Activated naive CD4-positive, alpha-beta T cell treated with anti-CD3 and anti-CD28 coated beads for 36 hours (primary cell): ENCODE results near the gene USP2. TPM values are rescaled to one million over a fixed set of nuclear protein-coding genes. Genes with fewer than 3 reads are reported as not detected.
A peak's percentile ranks its signal among the peaks of the same experiment; 100 is the strongest.

ENCODE experiments used
- CTCF ChIA-PET: fragments of 350-600 bp; sonication (Branson Sonifier 250); formaldehyde crosslinking; loops from one replicate; lab custom pipeline; 2021; ENCODE audit warnings: antibody characterized with exemption; lab: Charles Lee
- DNase-seq: peaks from one replicate; pipeline ENCODE4 v3.0.0-alpha.2; 2020
- H3K27ac Mint-ChIP-seq: one replicate; pipeline ENCODE4 v1.8.0; 2021; ENCODE audit warnings: mild to moderate bottlenecking, mixed read lengths
- H3K27me3 Mint-ChIP-seq: one replicate; pipeline ENCODE4 v1.8.0; 2021; ENCODE audit warnings: low read depth, mixed read lengths
- H3K36me3 Mint-ChIP-seq: one replicate; pipeline ENCODE4 v1.8.0; 2021; ENCODE audit warnings: low read depth, mixed read lengths
- H3K4me1 Mint-ChIP-seq: one replicate; pipeline ENCODE4 v1.8.0; 2021; ENCODE audit warnings: low read depth, mixed read lengths
- H3K4me3 Mint-ChIP-seq: one replicate; pipeline ENCODE4 v1.8.0; 2021; ENCODE audit warnings: mild to moderate bottlenecking, moderate library complexity, mixed read lengths
- H3K9me3 Mint-ChIP-seq: one replicate; pipeline ENCODE4 v1.8.0; 2021; ENCODE audit warnings: mixed read lengths
- intact Hi-C: fragments of 100-400 bp; cut with micrococcal nuclease; formaldehyde crosslinking; loops from one replicate; pipeline ENCODE4 v1.15.1; 2023
- microRNA-seq: library from miRNA; unstranded; fragments of <30 nt; microRNA quantifications from one replicate; pipeline ENCODE4 v1.2.0, GENCODE V29; 2022; ENCODE audit warnings: borderline microRNAs expressed, borderline replicate concordance
- total RNA-seq, 2 experiments: library from RNA; stranded (reverse); gene quantifications; one replicate each; pipeline ENCODE4 v1.2.3, GENCODE V29; 2021

Gene USP2
- total RNA-seq, 2 experiments from 2014 or later, result 0.35 to 0.57 TPM

GRCh38 chr11:119314726-119315125, 66.8 kb downstream of the USP2 start:
- H3K4me1 Mint-ChIP-seq, result peaks cover 13% of the 10 kb centered on the region
- no peaks in the 10 kb centered on the region for H3K9me3 Mint-ChIP-seq
- CTCF ChIA-PET, result interaction anchor here (1.1 to 3.0 kb wide), 3 partner anchors 9 to 30 kb away, joined by 4 to 20 read pairs (median 18); no protein-coding TSS in a partner anchor
- H3K27me3 Mint-ChIP-seq, result peaks cover 21% of the 10 kb centered on the region
- no peak for DNase-seq
- H3K4me3 Mint-ChIP-seq, result peak overlapping the region; percentile 73
- no peak overlapping the region for H3K27ac Mint-ChIP-seq
- intact Hi-C loops, result no loop called here
- no peaks in the 10 kb centered on the region for H3K36me3 Mint-ChIP-seq

- CTCF ChIA-PET, result interaction anchor here (0.6 to 6.2 kb wide), 3 partner anchors 10 to 13 kb away, joined by 3 to 46 read pairs (median 3); no protein-coding TSS in a partner anchor
- Mint-ChIP-seq H3K4me3 (no peak overlapping the region), H3K27me3 (peaks cover 2% of the 10 kb centered on the region)
Observed at GRCh38 chr11:119310682-119311052, 70.8 kb downstream of the USP2 start.

GRCh38 chr11:119309953-119310681, 71.4 kb downstream of the USP2 start:
- peaks cover 5% of the 10 kb centered on the region for H3K36me3 Mint-ChIP-seq
- no peaks in the 10 kb centered on the region for H3K27me3 Mint-ChIP-seq
- H3K4me1 Mint-ChIP-seq, result peaks cover 28% of the 10 kb centered on the region
- no peak overlapping the region for H3K4me3 Mint-ChIP-seq
- intact Hi-C loops, result no loop called here
- no peaks in the 10 kb centered on the region for H3K9me3 Mint-ChIP-seq
- no peak overlapping the region for H3K27ac Mint-ChIP-seq
- CTCF ChIA-PET, result interaction anchor here (0.6 to 6.2 kb wide), 4 partner anchors 11 to 141 kb away, joined by 3 to 46 read pairs (median 10); partner anchors contain the start of gene NLRX1
- DNase-seq, result no peak

More at GRCh38 chr11:119310682-119311052, 70.8 kb downstream of the USP2 start:
- peaks cover 5% of the 10 kb centered on the region for H3K36me3 Mint-ChIP-seq
- H3K27ac Mint-ChIP-seq, result no peak overlapping the region
- intact Hi-C loops, result no loop called here
- DNase-seq, result no peak
- H3K9me3 Mint-ChIP-seq, result no peaks in the 10 kb centered on the region
- peaks cover 27% of the 10 kb centered on the region for H3K4me1 Mint-ChIP-seq

- CTCF ChIA-PET, result interaction anchor here (1.1 to 6.2 kb wide), 4 partner anchors 14 to 141 kb away, joined by 4 to 46 read pairs (median 10); partner anchors contain the start of gene NLRX1
- intact Hi-C loops, result no loop called here
- no peaks in the 10 kb centered on the region for H3K9me3 Mint-ChIP-seq
- peaks cover 30% of the 10 kb centered on the region for H3K4me1 Mint-ChIP-seq
- no peak overlapping the region for H3K27ac Mint-ChIP-seq
- no peaks in the 10 kb centered on the region for H3K27me3 Mint-ChIP-seq
- no peak overlapping the region for H3K4me3 Mint-ChIP-seq
- peaks cover 5% of the 10 kb centered on the region for H3K36me3 Mint-ChIP-seq
- DNase-seq, result no peak
Observed at GRCh38 chr11:119309411-119309810, 72.1 kb downstream of the USP2 start.

GRCh38 chr11:119307974-119308373, 73.5 kb downstream of the USP2 start:
- no peak overlapping the region for H3K4me3 Mint-ChIP-seq
- no peaks in the 10 kb centered on the region for H3K9me3 Mint-ChIP-seq
- H3K27ac Mint-ChIP-seq, result no peak overlapping the region
- no peaks in the 10 kb centered on the region for H3K27me3 Mint-ChIP-seq
- peaks cover 14% of the 10 kb centered on the region for H3K36me3 Mint-ChIP-seq
- peaks cover 32% of the 10 kb centered on the region for H3K4me1 Mint-ChIP-seq
- intact Hi-C loops, result loop anchor here (2.0 kb wide), 2 partner anchors 27 to 41 kb away; partner anchors contain the start of gene RNF26
- CTCF ChIA-PET, result interaction anchor here (0.6 to 6.2 kb wide), 9 partner anchors 8 to 110 kb away, joined by 3 to 46 read pairs (median 4); partner anchors contain the start of genes CBL and MCAM
- no peak for DNase-seq

- peaks cover 15% of the 10 kb centered on the region for H3K36me3 Mint-ChIP-seq
- peak overlapping the region; percentile 93 for H3K27ac Mint-ChIP-seq
- intact Hi-C loops, result loop anchor here (2.0 kb wide), 2 partner anchors 28 to 40 kb away; partner anchors contain the start of gene RNF26
- H3K4me3 Mint-ChIP-seq, result no peak overlapping the region
- no peaks in the 10 kb centered on the region for H3K27me3 Mint-ChIP-seq
- no peak for DNase-seq
- CTCF ChIA-PET, result interaction anchor here (0.6 to 6.2 kb wide), 7 partner anchors 9 to 109 kb away, joined by 3 to 46 read pairs (median 8); partner anchors contain the start of genes CBL and MCAM
- peaks cover 32% of the 10 kb centered on the region for H3K4me1 Mint-ChIP-seq
- H3K9me3 Mint-ChIP-seq, result no peaks in the 10 kb centered on the region
Observed at GRCh38 chr11:119307219-119307618, 74.3 kb downstream of the USP2 start.

- H3K9me3 Mint-ChIP-seq, result no peaks in the 10 kb centered on the region
- peak overlapping the region; percentile 93 for H3K27ac Mint-ChIP-seq
Observed at GRCh38 chr11:119306373-119306890, 75.1 kb downstream of the USP2 start.

GRCh38 chr11:119305556-119306372, 75.7 kb downstream of the USP2 start:
- peaks cover 19% of the 10 kb centered on the region for H3K36me3 Mint-ChIP-seq
- DNase-seq, result no peak
- CTCF ChIA-PET, result interaction anchor here (0.6 to 6.2 kb wide), 8 partner anchors 11 to 169 kb away, joined by 3 to 46 read pairs (median 4); partner anchors contain the start of gene MCAM
- H3K4me1 Mint-ChIP-seq, result peaks cover 32% of the 10 kb centered on the region
- no peaks in the 10 kb centered on the region for H3K9me3 Mint-ChIP-seq
- H3K27ac Mint-ChIP-seq, result peak overlapping the region; percentile 93
- intact Hi-C loops, result loop anchor here (1.0 to 2.0 kb wide), 4 partner anchors 16 to 43 kb away; partner anchors contain the start of gene RNF26
- no peaks in the 10 kb centered on the region for H3K27me3 Mint-ChIP-seq
- peak overlapping the region; percentile 60 for H3K4me3 Mint-ChIP-seq

More at GRCh38 chr11:119306373-119306890, 75.1 kb downstream of the USP2 start:
- Mint-ChIP-seq H3K27me3 (no peaks in the 10 kb centered on the region), H3K4me1 (peaks cover 32% of the 10 kb centered on the region), H3K4me3 (peak overlapping the region; percentile 60), H3K36me3 (peaks cover 15% of the 10 kb centered on the region)
- intact Hi-C loops, result loop anchor here (1.0 to 2.0 kb wide), 3 partner anchors 15 to 40 kb away; partner anchors contain the start of gene RNF26
- CTCF ChIA-PET, result interaction anchor here (1.2 to 6.2 kb wide), 5 partner anchors 10 to 45 kb away, joined by 3 to 46 read pairs (median 15); partner anchors contain the start of gene MCAM
- peak; percentile 74 for DNase-seq

Small RNAs within 50 kb of the gene (microRNA-seq; reads per million reads assigned to microRNA genes)
- not detected for gene MIR6756

Other genes starting within 250 kb of the USP2 start
- under 1 TPM; 0.12 to 0.31 TPM for gene ABCG4, start 232.6 kb downstream of the USP2 start, total RNA-seq
- 10 to 100 TPM; 20.8 to 22.2 TPM for gene NLRX1, start 213.0 kb downstream of the USP2 start, total RNA-seq
- gene NHERF4, start 196.2 kb downstream of the USP2 start, total RNA-seq, result not detected
- gene CBL, start 175.4 kb downstream of the USP2 start, total RNA-seq, result 10 to 100 TPM; 25.3 to 25.7 TPM
- gene MCAM, start 64.6 kb downstream of the USP2 start, total RNA-seq, result 1 to 10 TPM; 8.0 to 8.4 TPM
- 10 to 100 TPM; 46.1 to 47.0 TPM for gene RNF26, start 47.2 kb downstream of the USP2 start, total RNA-seq
- gene C1QTNF5, start 40.8 kb downstream of the USP2 start, total RNA-seq, result not detected
- not detected for gene MFRP, start 35.0 kb downstream of the USP2 start, total RNA-seq
- gene THY1, start 41.5 kb upstream of the USP2 start, total RNA-seq, result under 1 TPM; 0.07 to 0.17 TPM